ENCODE measurements around the gene VTI1A.

VTI1A gene

DNA sequence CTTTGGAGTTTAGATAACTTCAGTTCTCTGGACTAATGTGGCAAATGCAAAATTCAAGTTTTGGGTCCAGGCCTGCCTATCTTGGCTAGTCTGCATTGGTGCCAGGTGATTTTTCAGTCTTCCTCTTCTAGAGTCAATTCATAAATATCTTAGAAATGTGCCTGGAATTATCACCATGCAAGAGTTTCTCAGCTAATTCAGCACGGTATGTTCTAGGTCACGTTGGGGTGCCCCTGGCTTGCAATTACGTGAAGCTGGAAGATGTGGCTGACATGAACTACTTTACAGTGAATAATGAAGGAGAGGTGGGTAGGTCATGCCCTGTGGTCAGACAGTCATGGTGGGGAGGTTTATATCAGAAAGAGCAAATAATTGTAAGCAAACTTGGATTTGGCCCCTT, 25.3 kb upstream of the VTI1A start:
- H3K4me3 ChIP-seq: no peak overlapping the region
- no peak for DNase-seq (ENCODE audit: low read depth, low spot score)
- H3K36me3 ChIP-seq (ENCODE audit: insufficient read depth, low read length): no peaks in the 10 kb centered on the region
- no peak overlapping the region for H3K27ac ChIP-seq
- TF ChIP-seq FOXP2 (optimal IDR thresholded peaks at IDR 0.05; ENCODE audit: control extremely low read depth, extremely low read length, insufficient read depth): no peak
- TF ChIP-seq POLR2AphosphoS5 (IDR thresholded peaks at IDR 0.05; ENCODE audit: borderline replicate concordance, low read depth, low read length): no peak
- no peak for TF ChIP-seq EZH2 (IDR thresholded peaks at IDR 0.05)
- no peak overlapping the region for H3K9ac ChIP-seq (ENCODE audit: insufficient read length)
- no peaks in the 10 kb centered on the region for H3K9me3 ChIP-seq (ENCODE audit: low read depth, low read length)

DNA sequence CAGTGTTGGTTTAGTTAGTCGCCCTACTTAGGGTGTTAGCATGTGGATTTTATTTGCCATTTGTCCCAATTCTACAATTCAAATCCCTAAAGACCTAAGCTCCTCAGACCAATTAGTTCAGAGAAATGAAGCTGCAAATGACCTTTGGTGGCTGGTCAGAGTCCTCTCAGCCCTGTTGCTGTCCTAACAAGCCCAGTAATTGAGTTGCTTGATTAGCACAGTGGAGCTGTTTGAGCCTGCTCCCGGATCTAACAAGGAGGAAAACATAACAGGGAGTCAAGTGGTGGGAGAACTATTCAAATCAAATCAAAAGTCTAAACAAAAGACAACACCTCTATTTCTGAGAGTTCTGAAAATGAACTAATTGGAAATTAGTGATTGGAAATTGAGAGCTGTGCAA, 22.4 kb upstream of the VTI1A start:
- no peak for DNase-seq (ENCODE audit: low read depth, low spot score)
- no peak overlapping the region for H3K9ac ChIP-seq (ENCODE audit: insufficient read length)
- no peak for TF ChIP-seq FOXP2 (optimal IDR thresholded peaks at IDR 0.05; ENCODE audit: control extremely low read depth, extremely low read length, insufficient read depth)
- no peak for TF ChIP-seq EZH2 (IDR thresholded peaks at IDR 0.05)
- TF ChIP-seq POLR2AphosphoS5 (IDR thresholded peaks at IDR 0.05; ENCODE audit: borderline replicate concordance, low read depth, low read length): no peak
- H3K4me3 ChIP-seq: no peak overlapping the region
- no peaks in the 10 kb centered on the region for H3K9me3 ChIP-seq (ENCODE audit: low read depth, low read length)
- no peak overlapping the region for H3K27ac ChIP-seq
- no peaks in the 10 kb centered on the region for H3K36me3 ChIP-seq (ENCODE audit: insufficient read depth, low read length)

DNA sequence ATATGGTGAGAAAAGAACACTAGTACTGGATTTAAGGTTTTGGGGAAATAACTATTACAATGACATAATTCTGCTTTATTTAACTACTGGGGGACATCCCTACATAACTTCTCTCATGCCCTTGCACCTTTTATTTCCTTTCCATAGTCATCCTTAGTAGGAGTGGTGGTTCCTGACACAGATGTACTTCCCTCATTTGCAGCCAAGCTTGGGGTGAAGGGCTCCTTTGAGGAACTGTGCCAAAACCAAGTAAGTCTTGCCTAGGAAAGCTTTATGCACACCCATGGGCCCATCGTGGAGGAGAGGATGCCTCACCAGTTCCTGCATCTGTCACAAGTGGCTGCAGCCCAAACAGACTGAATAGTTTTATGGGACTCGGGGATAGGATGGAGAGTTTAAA, 20.9 kb upstream of the VTI1A start:
- no peak for TF ChIP-seq FOXP2 (optimal IDR thresholded peaks at IDR 0.05; ENCODE audit: control extremely low read depth, extremely low read length, insufficient read depth)
- TF ChIP-seq POLR2AphosphoS5 (IDR thresholded peaks at IDR 0.05; ENCODE audit: borderline replicate concordance, low read depth, low read length): no peak
- TF ChIP-seq EZH2 (IDR thresholded peaks at IDR 0.05): no peak
- Histone ChIP-seq H3K9me3 (ENCODE audit: low read depth, low read length) (no peaks in the 10 kb centered on the region), H3K27ac (no peak overlapping the region), H3K9ac (ENCODE audit: insufficient read length) (no peak overlapping the region), H3K36me3 (ENCODE audit: insufficient read depth, low read length) (no peaks in the 10 kb centered on the region), H3K4me3 (no peak overlapping the region)
- DNase-seq (ENCODE audit: low read depth, low spot score): no peak

DNA sequence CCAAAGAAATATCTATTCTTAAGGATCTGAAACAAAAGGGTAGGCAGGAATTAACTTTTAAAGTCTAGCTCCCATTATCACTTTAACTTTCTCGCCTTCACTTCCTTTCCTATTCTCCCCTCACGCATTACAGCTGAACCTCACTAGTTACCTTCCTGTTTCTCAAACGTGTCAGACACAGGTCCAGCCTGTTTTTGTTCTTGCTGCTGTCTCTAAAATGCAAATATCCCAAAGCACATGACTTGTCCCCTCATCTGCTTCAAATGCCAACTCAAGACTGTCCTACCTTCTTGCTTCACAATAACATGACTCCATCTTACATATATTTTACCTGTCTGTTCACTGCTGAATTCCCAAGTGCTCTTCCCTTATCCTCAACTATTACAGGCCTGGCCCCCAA, 17.9 kb upstream of the VTI1A start:
- H3K4me3 ChIP-seq: no peak overlapping the region
- H3K27ac ChIP-seq: no peak overlapping the region
- H3K9ac ChIP-seq (ENCODE audit: insufficient read length): no peak overlapping the region
- TF ChIP-seq FOXP2 (optimal IDR thresholded peaks at IDR 0.05; ENCODE audit: control extremely low read depth, extremely low read length, insufficient read depth): no peak
- no peak for TF ChIP-seq EZH2 (IDR thresholded peaks at IDR 0.05)
- TF ChIP-seq POLR2AphosphoS5 (IDR thresholded peaks at IDR 0.05; ENCODE audit: borderline replicate concordance, low read depth, low read length): no peak
- no peaks in the 10 kb centered on the region; the same call in 1 of the 2 replicates for H3K36me3 ChIP-seq (ENCODE audit: insufficient read depth, low read length)
- no peak for DNase-seq (ENCODE audit: low read depth, low spot score)
- H3K9me3 ChIP-seq (ENCODE audit: low read depth, low read length): no peaks in the 10 kb centered on the region

DNA sequence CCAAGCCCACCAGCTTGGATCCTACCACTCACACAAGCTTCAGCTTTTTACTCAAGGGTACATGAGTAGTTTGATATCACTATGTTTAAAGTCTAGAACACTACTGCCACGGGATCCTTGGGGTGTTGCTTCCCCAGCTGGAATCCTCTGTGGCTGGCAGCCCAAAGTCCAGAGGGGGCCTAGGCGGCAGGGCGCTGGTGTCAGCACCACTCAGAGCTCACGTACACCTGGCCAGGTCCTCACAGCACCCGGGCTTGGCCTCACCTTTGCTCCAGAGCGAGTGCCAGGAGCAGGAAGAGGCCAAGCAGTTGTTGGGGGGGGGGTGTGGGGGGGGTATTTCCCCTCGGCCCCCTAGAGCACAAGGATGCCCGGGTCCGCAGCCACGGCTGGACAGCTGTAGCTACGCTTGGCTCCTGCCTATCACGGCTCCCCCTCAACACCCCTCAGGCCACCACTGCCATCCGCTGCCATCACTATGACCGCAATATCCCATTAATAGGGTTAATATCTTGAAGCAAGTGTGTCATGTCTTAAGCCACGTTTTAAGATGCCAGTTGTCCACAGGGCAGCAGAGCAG, 17.3 kb upstream of the VTI1A start:
- no peak overlapping the region for H3K27ac ChIP-seq
- TF ChIP-seq POLR2AphosphoS5 (IDR thresholded peaks at IDR 0.05; ENCODE audit: borderline replicate concordance, low read depth, low read length) (no peak), EZH2 (IDR thresholded peaks at IDR 0.05) (no peak), FOXP2 (optimal IDR thresholded peaks at IDR 0.05; ENCODE audit: control extremely low read depth, extremely low read length, insufficient read depth) (no peak)
- peaks cover 3% of the 10 kb centered on the region; the same call in 1 of the 2 replicates for H3K36me3 ChIP-seq (ENCODE audit: insufficient read depth, low read length)

DNA sequence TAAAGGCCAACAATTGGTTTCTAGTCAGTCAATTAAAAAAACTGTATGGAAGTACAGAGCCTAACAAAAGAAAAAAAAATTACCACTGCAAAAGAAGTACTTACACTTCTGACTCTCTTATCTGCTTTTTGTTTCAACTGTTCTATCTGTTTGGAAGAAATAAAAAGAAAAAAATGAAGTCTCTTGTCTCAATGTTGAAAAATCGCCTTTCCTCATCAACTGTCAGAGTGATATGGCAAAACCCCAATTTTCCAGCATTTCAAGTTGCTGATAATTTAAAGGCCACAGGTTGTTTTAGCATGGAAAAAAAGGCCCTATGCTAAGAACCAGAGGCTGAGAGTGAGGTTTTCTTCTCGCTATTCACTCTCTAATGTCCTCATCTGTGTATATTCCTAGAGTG, 13.9 kb upstream of the VTI1A start:
- Histone ChIP-seq H3K9ac (ENCODE audit: insufficient read length) (no peak overlapping the region), H3K36me3 (ENCODE audit: insufficient read depth, low read length) (peaks cover 7% of the 10 kb centered on the region; the same call in 1 of the 2 replicates), H3K9me3 (ENCODE audit: low read depth, low read length) (no peaks in the 10 kb centered on the region), H3K27ac (no peak overlapping the region), H3K4me3 (no peak overlapping the region)
- no peak for DNase-seq (ENCODE audit: low read depth, low spot score)
- TF ChIP-seq EZH2 (IDR thresholded peaks at IDR 0.05): no peak
- TF ChIP-seq POLR2AphosphoS5 (IDR thresholded peaks at IDR 0.05; ENCODE audit: borderline replicate concordance, low read depth, low read length): no peak
- TF ChIP-seq FOXP2 (optimal IDR thresholded peaks at IDR 0.05; ENCODE audit: control extremely low read depth, extremely low read length, insufficient read depth): no peak

More for the DNA sequence above, 17.3 kb upstream of the VTI1A start:
- Histone ChIP-seq H3K9me3 (ENCODE audit: low read depth, low read length) (no peaks in the 10 kb centered on the region), H3K4me3 (no peak overlapping the region), H3K9ac (ENCODE audit: insufficient read length) (no peak overlapping the region)
- no peak for DNase-seq (ENCODE audit: low read depth, low spot score)

DNA sequence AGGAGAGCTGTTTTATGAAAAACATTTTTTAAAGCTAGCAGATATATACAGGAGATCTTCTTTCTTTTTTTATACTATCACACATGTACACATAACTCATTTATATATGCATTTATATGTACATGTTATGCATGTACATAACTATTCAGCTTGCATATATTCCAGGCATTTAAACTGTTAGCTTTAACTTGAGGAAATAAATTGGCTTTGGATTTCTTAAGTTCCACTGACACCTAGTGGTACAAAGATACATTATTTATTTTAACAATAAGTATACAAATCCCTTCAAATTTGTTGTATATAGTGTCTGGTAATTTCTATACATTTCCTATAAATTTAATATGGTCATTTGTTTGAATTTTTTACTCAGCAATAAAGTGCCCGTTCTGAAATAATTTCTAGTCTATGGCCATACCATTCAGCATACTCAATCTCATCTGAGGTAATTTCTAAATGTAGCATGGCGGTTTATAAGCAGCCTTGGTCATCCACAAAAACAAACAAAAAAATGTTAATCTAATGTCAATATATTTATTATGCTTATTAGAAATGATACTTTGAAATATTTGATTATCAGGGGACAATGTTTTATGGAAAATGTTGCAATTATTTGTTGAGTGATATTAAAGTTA, 11.9 kb upstream of the VTI1A start:
- no peak overlapping the region for H3K27ac ChIP-seq
- no peak overlapping the region for H3K9ac ChIP-seq (ENCODE audit: insufficient read length)
- peaks cover 7% of the 10 kb centered on the region; the same call in 1 of the 2 replicates for H3K36me3 ChIP-seq (ENCODE audit: insufficient read depth, low read length)
- no peaks in the 10 kb centered on the region for H3K9me3 ChIP-seq (ENCODE audit: low read depth, low read length)
- no peak for DNase-seq (ENCODE audit: low read depth, low spot score)
- TF ChIP-seq FOXP2 (optimal IDR thresholded peaks at IDR 0.05; ENCODE audit: control extremely low read depth, extremely low read length, insufficient read depth) (no peak), EZH2 (IDR thresholded peaks at IDR 0.05) (no peak), POLR2AphosphoS5 (IDR thresholded peaks at IDR 0.05; ENCODE audit: borderline replicate concordance, low read depth, low read length) (no peak)
- H3K4me3 ChIP-seq: no peak overlapping the region

DNA sequence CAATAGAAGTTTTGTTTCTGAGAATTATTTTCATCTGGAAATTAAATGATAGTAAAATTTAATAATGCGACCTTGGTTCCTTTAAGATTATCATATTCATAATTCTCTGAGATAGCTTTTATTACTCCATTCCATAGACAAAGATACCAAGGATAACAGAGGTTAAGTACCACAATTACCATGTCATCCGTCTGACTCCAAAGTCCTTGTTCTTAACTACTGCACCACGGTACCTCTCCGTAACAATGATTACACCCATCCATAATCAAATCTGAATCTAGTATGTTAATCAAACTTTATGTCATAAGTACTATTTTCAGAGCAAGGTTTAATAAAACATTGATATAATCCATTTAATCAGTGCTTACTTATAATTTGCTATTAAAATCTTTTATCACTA, 8.7 kb upstream of the VTI1A start:
- no peak for DNase-seq (ENCODE audit: low read depth, low spot score)
- TF ChIP-seq FOXP2 (optimal IDR thresholded peaks at IDR 0.05; ENCODE audit: control extremely low read depth, extremely low read length, insufficient read depth) (no peak), POLR2AphosphoS5 (IDR thresholded peaks at IDR 0.05; ENCODE audit: borderline replicate concordance, low read depth, low read length) (no peak), EZH2 (IDR thresholded peaks at IDR 0.05) (no peak)
- no peak overlapping the region for H3K9ac ChIP-seq (ENCODE audit: insufficient read length)
- H3K36me3 ChIP-seq (ENCODE audit: insufficient read depth, low read length): peaks cover 7% of the 10 kb centered on the region; the same call in 1 of the 2 replicates
- H3K27ac ChIP-seq: no peak overlapping the region
- no peak overlapping the region for H3K4me3 ChIP-seq
- H3K9me3 ChIP-seq (ENCODE audit: low read depth, low read length): no peaks in the 10 kb centered on the region

Measured in SK-N-MC (cell line).